PC-3 (cell line): ENCODE results near the gene PRRT2. TPM values are rescaled to one million over a fixed set of nuclear protein-coding genes. Genes with fewer than 3 reads are reported as not detected.
A peak's percentile ranks its signal among the peaks of the same experiment; 100 is the strongest.

ENCODE experiments used
- ATAC-seq: fragments of 200-7000 bp; cut with Tn5 transposase; 2 replicates; pipeline ENCODE4 v1.9.1; 2020; ENCODE audit warnings: mild to moderate bottlenecking, moderate library complexity
- BruUV-seq: library from RNA; stranded (reverse); fragments of 400-500 nt; replicated peaks from 2 replicates; lab custom pipeline; 2021; lab: Mats Ljungman, UMichigan
- CTCF ChIA-PET: fragments of 300-600 bp; sonication (Branson Sonifier 250); formaldehyde crosslinking; loops from one replicate; lab custom pipeline; 2022; ENCODE audit warnings: antibody characterized with exemption; lab: Charles Lee
- POLR2A ChIA-PET: fragments of 300-600 bp; sonication (Branson Sonifier 250); formaldehyde crosslinking; loops from one replicate; lab custom pipeline; 2022; ENCODE audit warnings: antibody characterized with exemption; ENCODE audit not compliant: unreplicated experiment; lab: Charles Lee
- DNase-seq: peaks from one replicate; pipeline ENCODE4 v3.0.0-alpha.2; 2015
- H2AFZ ChIP-seq: fragments of 300-600 bp; sonication (generic); 2 replicates; pipeline ENCODE4 v1.6.0; 2016; ENCODE audit warnings: antibody characterized with exemption, low read length
- H3F3A ChIP-seq: fragments of 300-600 bp; sonication (generic); one replicate; pipeline ENCODE4 v1.6.0; 2017; ENCODE audit warnings: antibody characterized with exemption, low read length, control low read depth, mild to moderate bottlenecking; ENCODE audit not compliant: unreplicated experiment
- H3K27ac ChIP-seq: fragments of 300-600 bp; sonication (generic); 2 replicates; pipeline ENCODE4 v1.5.1; 2016; ENCODE audit warnings: mild to moderate bottlenecking, low read length
- H3K27me3 ChIP-seq: fragments of 300-600 bp; sonication (generic); 2 replicates; pipeline ENCODE4 v1.6.1; 2016; ENCODE audit warnings: low read length, mixed read lengths
- H3K36me3 ChIP-seq: fragments of 300-600 bp; sonication (generic); 2 replicates; pipeline ENCODE4 v1.6.1; 2016; ENCODE audit warnings: low read depth, mixed run types, low read length, mixed read lengths
- H3K4me1 ChIP-seq: fragments of 300-600 bp; sonication (generic); 2 replicates; pipeline ENCODE4 v1.5.1; 2016; ENCODE audit warnings: low read length; ENCODE audit not compliant: insufficient read depth
- H3K4me2 ChIP-seq: fragments of 300-600 bp; sonication (generic); 2 replicates; pipeline ENCODE4 v1.6.0; 2016; ENCODE audit warnings: low read length
- H3K4me3 ChIP-seq: fragments of 300-600 bp; sonication (generic); 2 replicates; pipeline ENCODE4 v1.5.1; 2016; ENCODE audit warnings: mild to moderate bottlenecking, low read length, mixed read lengths
- H3K79me2 ChIP-seq: fragments of 300-600 bp; sonication (generic); 2 replicates; pipeline ENCODE4 v1.6.1; 2017; ENCODE audit warnings: low read length, mixed read lengths
- H3K9ac ChIP-seq: fragments of 300-600 bp; sonication (generic); 2 replicates; pipeline ENCODE4 v1.6.0; 2016; ENCODE audit warnings: mild to moderate bottlenecking, low read length
- H3K9me2 ChIP-seq: fragments of 300-600 bp; sonication (generic); replicated peaks from 2 replicates; pipeline ENCODE4 v1.6.1; 2016; ENCODE audit warnings: mixed run types, low read length, mixed read lengths
- H3K9me3 ChIP-seq: fragments of 300-600 bp; sonication (generic); 2 replicates; pipeline ENCODE4 v1.6.1; 2016; ENCODE audit warnings: low read length, mixed read lengths
- H4K20me1 ChIP-seq: fragments of 300-600 bp; sonication (generic); 2 replicates; pipeline ENCODE4 v1.6.1; 2016; ENCODE audit warnings: low read length, mixed read lengths
- CTCF ChIP-seq: fragments of 300-600 bp; sonication (generic); conservative IDR thresholded peaks from 2 replicates; pipeline ENCODE4 v1.5.1; 2017; ENCODE audit warnings: antibody characterized with exemption, low read depth, mild to moderate bottlenecking, low read length
- EZH2 ChIP-seq: fragments of 300-600 bp; sonication (generic); IDR thresholded peaks from one replicate; pipeline ENCODE4 v1.6.1; 2017; ENCODE audit warnings: antibody characterized with exemption, mild to moderate bottlenecking, low read length; ENCODE audit not compliant: unreplicated experiment
- EZH2phosphoT487 ChIP-seq: fragments of 300-600 bp; sonication (generic); IDR thresholded peaks from 2 replicates; pipeline ENCODE4 v1.6.1; 2018; ENCODE audit warnings: mild to moderate bottlenecking, antibody characterized with exemption, low read length, borderline replicate concordance
- intact Hi-C: fragments of 100-400 bp; cut with micrococcal nuclease; formaldehyde crosslinking; loops from 2 replicates; pipeline ENCODE4 v1.9.0; 2023
- total RNA-seq: library from RNA; depleted of rRNA; stranded (reverse); fragments of >200 nt; gene quantifications from 2 replicates; pipeline ENCODE4 v1.2.3, GENCODE V29; 2014

Gene PRRT2
- total RNA-seq, 1 experiment from 2014 or later: 0.40 TPM

- Histone ChIP-seq H3K27me3 (no peaks in the 10 kb centered on the region), H3K9me3 (no peaks in the 10 kb centered on the region), H3K36me3 (no peaks in the 10 kb centered on the region; the same call in none of the 2 replicates), H3F3A (peaks cover 3% of the 10 kb centered on the region), H4K20me1 (no peaks in the 10 kb centered on the region), H3K4me1 (peaks cover 43% of the 10 kb centered on the region), H3K4me2 (no peak overlapping the region), H3K79me2 (peaks cover 34% of the 10 kb centered on the region), H2AFZ (no peak overlapping the region), H3K27ac (no peak overlapping the region), H3K9ac (no peak overlapping the region), H3K4me3 (no peak overlapping the region), H3K9me2 (no peaks in the 10 kb centered on the region)
- POLR2A ChIA-PET: no interaction called here
- ATAC-seq (no peak), DNase-seq (no peak)
- CTCF ChIA-PET: no interaction called here
- TF ChIP-seq EZH2phosphoT487 (no peak), EZH2 (no peak)
- no TSS peak for BruUV-seq
- intact Hi-C loops: no loop called here
Measured at GRCh38 chr16:29814592-29814991, 2.6 kb downstream of the PRRT2 start.

- Histone ChIP-seq H3K79me2 (peaks cover 30% of the 10 kb centered on the region), H3F3A (peaks cover 3% of the 10 kb centered on the region), H3K9me2 (no peaks in the 10 kb centered on the region), H3K9me3 (no peaks in the 10 kb centered on the region), H3K27me3 (no peaks in the 10 kb centered on the region), H3K9ac (peak overlapping the region; percentile 90), H3K4me2 (peak overlapping the region; percentile 96), H4K20me1 (no peaks in the 10 kb centered on the region), H2AFZ (peak overlapping the region; percentile 89), H3K27ac (peak overlapping the region; percentile 70), H3K4me1 (peaks cover 44% of the 10 kb centered on the region), H3K4me3 (peak overlapping the region; percentile 95), H3K36me3 (no peaks in the 10 kb centered on the region; the same call in none of the 2 replicates)
- ChIA-PET POLR2A (interaction anchor here (0.7 kb wide), 1 partner anchor 14 kb away, joined by 4 read pairs; no protein-coding TSS in a partner anchor), CTCF (interaction anchor here (0.6 to 1.0 kb wide), 5 partner anchors 7 to 115 kb away, joined by 3 to 9 read pairs (median 5); partner anchors contain the start of genes KCTD13 and KIF22)
- no peak for TF ChIP-seq CTCF
- no peak for TF ChIP-seq EZH2phosphoT487
- TF ChIP-seq EZH2: no peak
- BruUV-seq: TSS peak; percentile 17
- DNase-seq (no peak), ATAC-seq (no peak)
- intact Hi-C loops: loop anchor here (5.0 kb wide), 2 partner anchors 47 to 207 kb away; partner anchors contain the start of genes C16orf92 and CDIPT
Measured at GRCh38 chr16:29815032-29815721, 3.2 kb downstream of the PRRT2 start.

- peak within 1 kb of the TSS; percentile 89 for H2AFZ ChIP-seq
- CTCF ChIA-PET: interaction anchor here (0.6 to 1.0 kb wide), 5 partner anchors 8 to 116 kb away, joined by 3 to 9 read pairs (median 5); partner anchors contain the start of genes KCTD13 and KIF22
- H3K79me2 ChIP-seq: peaks cover 32% of the 10 kb centered on the region
- ATAC-seq: peak; percentile 57
- intact Hi-C loops: loop anchor here (5.0 kb wide), 2 partner anchors 46 to 206 kb away; partner anchors contain the start of genes C16orf92 and CDIPT
- H3K4me2 ChIP-seq: peak within 1 kb of the TSS; percentile 96
- no peaks in the 10 kb centered on the region for H4K20me1 ChIP-seq
- H3K9me3 ChIP-seq: no peaks in the 10 kb centered on the region
- no peak for TF ChIP-seq EZH2phosphoT487
- peak; percentile 73 for TF ChIP-seq CTCF
- H3K4me3 ChIP-seq: peak within 1 kb of the TSS; percentile 95
- peaks cover 3% of the 10 kb centered on the region for H3F3A ChIP-seq
- peak within 1 kb of the TSS; percentile 70 for H3K27ac ChIP-seq
- DNase-seq: peak; percentile 97
- H3K4me1 ChIP-seq: peaks cover 44% of the 10 kb centered on the region
- H3K27me3 ChIP-seq: no peaks in the 10 kb centered on the region
- POLR2A ChIA-PET: interaction anchor here (0.7 kb wide), 1 partner anchor 13 kb away, joined by 4 read pairs; no protein-coding TSS in a partner anchor
- peak within 1 kb of the TSS; percentile 90 for H3K9ac ChIP-seq
- BruUV-seq: TSS peak; percentile 61
- H3K36me3 ChIP-seq: no peaks in the 10 kb centered on the region; the same call in none of the 2 replicates
- no peaks in the 10 kb centered on the region for H3K9me2 ChIP-seq
Measured at GRCh38 chr16:29815793-29816693, 4.0 kb downstream of the PRRT2 start, which contains the start of gene PAGR1. Gene PAGR1 (plus strand): TSS chr16:29816152. CDS start chr16:29816526, 374 bp downstream.
